Spinal cord (tissue), 10 donors: ENCODE measurements around the gene CDH7. TPM values are rescaled to one million over a fixed set of nuclear protein-coding genes. Genes with fewer than 3 reads are reported as not detected.

Experiments used
- DNase-seq, 6 donors: peaks; one replicate each; pipeline versions ENCODE4 v3.0.0 to v3.0.0-alpha.2; 2013 to 2015; ENCODE audit warnings: low spot score in 6 of 6, low read depth in 4 of 6
- H3K27ac ChIP-seq: one replicate; pipeline ENCODE4 v1.5.1; 2013; ENCODE audit warnings: low read depth, low read length, control low read depth
- H3K27me3 ChIP-seq: one replicate; pipeline ENCODE4 v1.6.1; 2013; ENCODE audit warnings: low read length; ENCODE audit not compliant: control insufficient read depth, insufficient read depth
- H3K36me3 ChIP-seq: one replicate; pipeline ENCODE4 v1.6.1; 2013; ENCODE audit warnings: low read length; ENCODE audit not compliant: control insufficient read depth, insufficient read depth
- H3K4me1 ChIP-seq: one replicate; pipeline ENCODE4 v1.6.1; 2013; ENCODE audit warnings: low read length; ENCODE audit not compliant: control insufficient read depth, insufficient read depth
- H3K4me3 ChIP-seq: one replicate; pipeline ENCODE4 v1.5.1; 2013; ENCODE audit warnings: low read depth, low read length, control low read depth
- H3K9me3 ChIP-seq: one replicate; pipeline ENCODE4 v1.6.1; 2013; ENCODE audit warnings: low read length; ENCODE audit not compliant: control insufficient read depth, insufficient read depth
- WGBS: methylation state at CpG from one replicate; pipeline ENCODE4 v1.1.5; 2013; ENCODE audit warnings: missing lambda C conversion rate; ENCODE audit not compliant: insufficient coverage; 5-methylcytosine and 5-hydroxymethylcytosine counted together
- polyA plus RNA-seq, 2 donors: library from polyadenylated mRNA; unstranded; fragments of 120-200 nt; gene quantifications; one replicate each; pipeline ENCODE4 v1.2.1, GENCODE V29; 2013; ENCODE audit not compliant: insufficient read length in 2 of 2
- total RNA-seq, 2 donors: library from RNA; depleted of rRNA in 1 of 2; stranded (reverse); fragments of 120-200 nt in 1 of 2; fragments of >200 nt in 1 of 2; gene quantifications; one replicate each; pipeline versions ENCODE4 v1.2.3 to v1.2.4, GENCODE V29; 2013 to 2014
- donor health status: healthy.

Gene CDH7
- total and polyA plus RNA-seq, 4 donors, result 15.0 to 23.1 (median 19.0) TPM

GRCh38 chr18:65761636-65762295 is 11.0 kb downstream of the CDH7 start:
- no peak for DNase-seq
- no CpG with 5 or more reads among the region's 3 CpGs for WGBS
- Histone ChIP-seq H3K4me3 (no peak overlapping the region), H3K27ac (no peak overlapping the region), H3K27me3 (no peaks in the 10 kb centered on the region), H3K4me1 (no peaks in the 10 kb centered on the region), H3K36me3 (no peaks in the 10 kb centered on the region), H3K9me3 (no peaks in the 10 kb centered on the region)

GRCh38 chr18:65762556-65762955 is 11.7 kb downstream of the CDH7 start:
- Histone ChIP-seq H3K27me3 (no peaks in the 10 kb centered on the region), H3K4me1 (no peaks in the 10 kb centered on the region), H3K27ac (no peak overlapping the region), H3K4me3 (no peak overlapping the region), H3K9me3 (no peaks in the 10 kb centered on the region), H3K36me3 (no peaks in the 10 kb centered on the region)
- no peak for DNase-seq
- no CpG with 5 or more reads among the region's 2 CpGs for WGBS

- Histone ChIP-seq H3K27me3 (no peaks in the 10 kb centered on the region), H3K9me3 (no peaks in the 10 kb centered on the region), H3K4me1 (peaks cover 2% of the 10 kb centered on the region), H3K4me3 (no peak overlapping the region), H3K27ac (no peak overlapping the region), H3K36me3 (no peaks in the 10 kb centered on the region)
- no CpG with 5 or more reads among the region's 2 CpGs for WGBS
- DNase-seq, result no peak
Measured at GRCh38 chr18:65767406-65767805, 16.6 kb downstream of the CDH7 start.

- no peaks in the 10 kb centered on the region for H3K9me3 ChIP-seq
- 91% methylated on average over 9 of the region's 15 CpGs for WGBS
Measured at GRCh38 chr18:65768120-65768778, 17.4 kb downstream of the CDH7 start.

GRCh38 chr18:65769652-65770051 is 18.8 kb downstream of the CDH7 start:
- H3K36me3 ChIP-seq, result no peaks in the 10 kb centered on the region
- H3K27me3 ChIP-seq, result no peaks in the 10 kb centered on the region
- peaks cover 2% of the 10 kb centered on the region for H3K4me1 ChIP-seq
- no CpG with 5 or more reads among the region's 4 CpGs for WGBS
- DNase-seq, result no peak
- no peak overlapping the region for H3K27ac ChIP-seq
- H3K4me3 ChIP-seq, result no peak overlapping the region
- no peaks in the 10 kb centered on the region for H3K9me3 ChIP-seq

More at GRCh38 chr18:65768120-65768778, 17.4 kb downstream of the CDH7 start:
- DNase-seq, result no peak
- no peak overlapping the region for H3K27ac ChIP-seq
- no peaks in the 10 kb centered on the region for H3K27me3 ChIP-seq
- peaks cover 2% of the 10 kb centered on the region for H3K4me1 ChIP-seq
- no peaks in the 10 kb centered on the region for H3K36me3 ChIP-seq
- no peak overlapping the region for H3K4me3 ChIP-seq

GRCh38 chr18:65786474-65786873 is 35.7 kb downstream of the CDH7 start:
- Histone ChIP-seq H3K4me1 (no peaks in the 10 kb centered on the region), H3K27ac (no peak overlapping the region), H3K36me3 (no peaks in the 10 kb centered on the region), H3K9me3 (no peaks in the 10 kb centered on the region), H3K27me3 (no peaks in the 10 kb centered on the region), H3K4me3 (no peak overlapping the region)
- WGBS, result 86% methylated on average over 1 of the region's 2 CpGs
- no peak for DNase-seq

- Histone ChIP-seq H3K4me1 (no peaks in the 10 kb centered on the region), H3K4me3 (no peak overlapping the region), H3K9me3 (no peaks in the 10 kb centered on the region), H3K27me3 (no peaks in the 10 kb centered on the region), H3K36me3 (no peaks in the 10 kb centered on the region), H3K27ac (no peak overlapping the region)
- DNase-seq, result peak in 2 of 6 donors; percentile 13 to 78
- WGBS, result 50% methylated on average over 1 of the region's 4 CpGs
Measured at GRCh38 chr18:65788373-65788772, 37.6 kb downstream of the CDH7 start.

GRCh38 chr18:65790604-65791003 is 39.8 kb downstream of the CDH7 start:
- no peaks in the 10 kb centered on the region for H3K4me1 ChIP-seq
- H3K9me3 ChIP-seq, result no peaks in the 10 kb centered on the region
- H3K27me3 ChIP-seq, result no peaks in the 10 kb centered on the region
- no peak overlapping the region for H3K27ac ChIP-seq
- 93% methylated on average over 3 of the region's 4 CpGs for whole genome bisulfite sequencing
- H3K4me3 ChIP-seq, result no peak overlapping the region
- no peaks in the 10 kb centered on the region for H3K36me3 ChIP-seq
- no peak for DNase-seq

GRCh38 chr18:65791719-65792118 is 40.9 kb downstream of the CDH7 start:
- DNase-seq, result no peak
- Histone ChIP-seq H3K27ac (no peak overlapping the region), H3K4me3 (no peak overlapping the region), H3K36me3 (no peaks in the 10 kb centered on the region), H3K9me3 (no peaks in the 10 kb centered on the region), H3K27me3 (no peaks in the 10 kb centered on the region), H3K4me1 (no peaks in the 10 kb centered on the region)
- WGBS, result no CpG with 5 or more reads among the region's 4 CpGs

- Histone ChIP-seq H3K4me1 (no peaks in the 10 kb centered on the region), H3K27ac (no peak overlapping the region), H3K27me3 (no peaks in the 10 kb centered on the region), H3K9me3 (no peaks in the 10 kb centered on the region), H3K36me3 (no peaks in the 10 kb centered on the region), H3K4me3 (no peak overlapping the region)
- 20% methylated on average over 1 of the region's 4 CpGs for WGBS
- DNase-seq, result peak in 1 of 6 donors; percentile 53
Measured at GRCh38 chr18:65792456-65793074, 41.8 kb downstream of the CDH7 start.
